Ovary (tissue), 9 donors: ENCODE measurements around the gene ARHGAP22. TPM values are rescaled to one million over a fixed set of nuclear protein-coding genes. Genes with fewer than 3 reads are reported as not detected.

Experiments
- DNase-seq, 5 donors: peaks; one replicate each; pipeline ENCODE4 v3.0.0-alpha.2; 2019 to 2020
- H3K27ac ChIP-seq, 2 donors: fragments of 200-600 bp; one replicate each; pipeline versions ENCODE4 v1.5.1 to v1.8.0; 2019 to 2022
- H3K27me3 ChIP-seq: fragments of 200-600 bp; one replicate; pipeline ENCODE4 v1.8.0; 2022
- H3K36me3 ChIP-seq: fragments of 200-600 bp; sonication (generic); one replicate; pipeline ENCODE4 v1.5.1; 2019
- H3K4me1 ChIP-seq: one replicate; pipeline ENCODE4 v1.8.1; 2013; ENCODE audit warnings: mild to moderate bottlenecking, moderate library complexity; ENCODE audit not compliant: insufficient read depth
- H3K4me3 ChIP-seq: fragments of 200-600 bp; sonication (generic); one replicate; pipeline ENCODE4 v1.5.1; 2017
- H3K9me3 ChIP-seq, 2 donors: fragments of 200-600 bp in 1 of 2; sonication (generic) in 1 of 2; one replicate each; pipeline versions ENCODE4 v1.5.1 to v1.8.1; 2013 to 2019; ENCODE audit warnings: mild to moderate bottlenecking in 1 of 2, moderate library complexity in 1 of 2
- EP300 ChIP-seq: sonication (generic); formaldehyde crosslinking; IDR thresholded peaks from one replicate; pipeline ENCODE4 v1.6.1; 2017; ENCODE audit warnings: antibody characterized with exemption
- POLR2A ChIP-seq: fragments of 450-650 bp; IDR thresholded peaks from one replicate; pipeline ENCODE4 v1.6.1; 2017; ENCODE audit warnings: antibody characterized with exemption, mild to moderate bottlenecking, moderate library complexity
- WGBS, 3 donors: extraction: QIAGEN DNeasy Blood & Tissue Kit in 1 of 3; methylation state at CpG; one replicate each; pipeline versions ENCODE4 v1.1.5 to v1.1.7; 2013 to 2017; 5-methylcytosine and 5-hydroxymethylcytosine counted together
- intact Hi-C, 4 donors: fragments of 100-400 bp; cut with DNase I; formaldehyde crosslinking; loops; one replicate each; pipeline versions ENCODE4 v1.11.0 to v1.15.1; 2022 to 2023
- polyA plus RNA-seq, 2 donors: library from polyadenylated mRNA; stranded (reverse); fragments of 200-250 nt in 1 of 2; fragments of 350-450 nt in 1 of 2; fragmentation: Illumina TruSeq in 1 of 2; extraction: RNeasy Lipid Tissue Mini Kit (QIAGEN cat#74804) in 1 of 2; gene quantifications; one replicate each; pipeline ENCODE4 v1.2.3, GENCODE V29; 2013 to 2014
- total RNA-seq, 7 donors: library from RNA; depleted of rRNA in 2 of 7; stranded (reverse); fragments of >200 nt in 2 of 7; fragmentation: NEBNext Ultra II Directional in 3 of 7; extraction: Animal tissue kit (Norgen Biotek cat#: 25700) in 3 of 7; gene quantifications; one replicate each; pipeline versions ENCODE4 v1.1.0 to v1.2.4, GENCODE V29; 2016 to 2023
- TF ChIP-seq, protein P1 (sequence below), 3 donors: fragments of 450-650 bp in 2 of 3; fragments of 200-600 bp in 1 of 3; IDR thresholded peaks; one replicate each; pipeline versions ENCODE4 v1.5.1 to v1.8.0; 2016 to 2022; ENCODE audit warnings: antibody characterized with exemption in 3 of 3, mild to moderate bottlenecking in 1 of 3
- donor health status: DM: no; HTN: no; CAD: no; lungs with moderate emphysema.
- donor health status: DM: no; HTN: no; CAD: no.
- donor health status: Bipolar disorder and iron deficiency.
- donor health status: DM: yes; HTN: yes; CAD: no.
- donor health status: DM: no; HTN: no; CAD: no.
- donor health status: DM: yes; HTN: yes; CAD: no.

ARHGAP22 gene
- total and polyA plus RNA-seq, 9 donors, result 3.9 to 14.3 (median 5.7) TPM

DNA sequence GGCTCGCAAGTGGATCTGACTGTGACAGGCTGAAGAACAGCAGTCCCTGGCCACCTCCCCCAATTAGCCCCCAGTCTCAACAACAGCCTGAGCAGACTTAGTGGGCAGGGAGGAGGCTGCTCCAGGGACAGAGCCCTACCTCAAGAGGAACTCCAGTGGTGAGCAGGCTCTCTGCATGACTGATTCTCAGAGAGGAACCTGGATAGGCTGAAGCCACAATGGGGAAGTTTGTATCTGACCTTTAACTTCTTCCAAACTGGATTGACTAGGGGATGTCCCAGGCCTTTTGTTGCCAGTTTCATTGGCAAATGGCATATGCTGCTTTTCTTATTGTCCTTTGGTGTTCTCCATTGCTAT lies 93.0 kb downstream of the ARHGAP22 start:
- TF ChIP-seq POLR2A, result no peak
- TF ChIP-seq, protein P1, sequence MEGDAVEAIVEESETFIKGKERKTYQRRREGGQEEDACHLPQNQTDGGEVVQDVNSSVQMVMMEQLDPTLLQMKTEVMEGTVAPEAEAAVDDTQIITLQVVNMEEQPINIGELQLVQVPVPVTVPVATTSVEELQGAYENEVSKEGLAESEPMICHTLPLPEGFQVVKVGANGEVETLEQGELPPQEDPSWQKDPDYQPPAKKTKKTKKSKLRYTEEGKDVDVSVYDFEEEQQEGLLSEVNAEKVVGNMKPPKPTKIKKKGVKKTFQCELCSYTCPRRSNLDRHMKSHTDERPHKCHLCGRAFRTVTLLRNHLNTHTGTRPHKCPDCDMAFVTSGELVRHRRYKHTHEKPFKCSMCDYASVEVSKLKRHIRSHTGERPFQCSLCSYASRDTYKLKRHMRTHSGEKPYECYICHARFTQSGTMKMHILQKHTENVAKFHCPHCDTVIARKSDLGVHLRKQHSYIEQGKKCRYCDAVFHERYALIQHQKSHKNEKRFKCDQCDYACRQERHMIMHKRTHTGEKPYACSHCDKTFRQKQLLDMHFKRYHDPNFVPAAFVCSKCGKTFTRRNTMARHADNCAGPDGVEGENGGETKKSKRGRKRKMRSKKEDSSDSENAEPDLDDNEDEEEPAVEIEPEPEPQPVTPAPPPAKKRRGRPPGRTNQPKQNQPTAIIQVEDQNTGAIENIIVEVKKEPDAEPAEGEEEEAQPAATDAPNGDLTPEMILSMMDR (IDR thresholded peaks at IDR 0.05), result no peak
- TF ChIP-seq EP300, result no peak
- Histone ChIP-seq H3K27me3 (no peaks in the 10 kb centered on the region), H3K4me1 (no peaks in the 10 kb centered on the region), H3K4me3 (no peak overlapping the region), H3K27ac (no peak overlapping the region), H3K36me3 (no peaks in the 10 kb centered on the region), H3K9me3 (no peaks in the 10 kb centered on the region)
- intact Hi-C loops, result no loop called here
- WGBS, 3 donors, result 95 to 100% (median 97%) methylated on average over 1 of the region's 1 CpG
- no peak for DNase-seq

GRCh38 chr10:48511066-48511874 lies 93.6 kb downstream of the ARHGAP22 start:
- no peak for TF ChIP-seq EP300
- TF ChIP-seq, protein P1 (IDR thresholded peaks at IDR 0.05), result no peak
- TF ChIP-seq POLR2A, result no peak

DNA sequence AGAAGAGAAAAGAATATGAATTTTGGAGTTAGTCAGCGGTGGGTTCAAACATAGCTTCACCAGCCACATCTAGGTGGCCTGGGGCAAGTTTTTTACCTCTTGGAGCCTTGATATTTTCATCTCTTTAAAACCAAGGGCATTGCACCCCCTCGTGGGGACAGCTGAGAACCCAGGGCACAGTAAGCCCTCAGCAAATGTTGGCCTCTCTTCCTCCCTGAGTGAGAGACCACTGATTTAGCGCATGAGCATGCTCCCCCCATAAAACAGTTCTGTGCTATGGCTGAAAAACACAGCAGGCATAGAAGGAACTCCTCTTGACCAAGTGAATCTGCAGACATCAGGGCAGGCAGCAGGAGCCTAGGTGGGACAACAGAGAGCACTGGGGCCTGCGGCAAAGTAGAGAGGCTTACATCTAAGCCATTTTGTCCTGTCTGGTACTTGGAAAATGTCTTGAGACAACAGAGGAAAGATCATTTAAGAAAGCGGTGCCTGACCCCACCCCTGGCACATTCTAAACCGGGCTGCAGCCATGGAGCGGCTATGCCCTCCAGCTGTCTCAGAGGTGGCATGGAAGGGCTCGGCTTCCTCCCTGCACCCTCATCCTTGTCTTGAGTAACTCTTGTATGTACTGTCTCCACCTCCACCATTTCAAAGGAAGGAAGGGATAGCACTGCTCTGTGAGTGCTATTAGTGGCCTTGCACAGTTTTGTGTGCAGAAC lies 94.7 kb downstream of the ARHGAP22 start:
- Histone ChIP-seq H3K9me3 (no peaks in the 10 kb centered on the region), H3K4me3 (no peak overlapping the region), H3K27me3 (no peaks in the 10 kb centered on the region), H3K27ac (no peak overlapping the region), H3K4me1 (no peaks in the 10 kb centered on the region), H3K36me3 (no peaks in the 10 kb centered on the region)
- WGBS, 3 donors, result 89 to 93% (median 91%) methylated on average over 8 of the region's 8 CpGs
- DNase-seq, result peak in 2 of 5 donors; percentile 8 to 32
- TF ChIP-seq EP300, result no peak
- TF ChIP-seq POLR2A, result no peak
- intact Hi-C loops, result loop anchor here in 2 of 4 donors (10.0 kb wide), 1 partner anchor 145 kb away; no protein-coding TSS in a partner anchor

More at GRCh38 chr10:48511066-48511874, 93.6 kb downstream of the ARHGAP22 start:
- intact Hi-C loops, result no loop called here
- 85 to 89% (median 89%) methylated on average over 13 of the region's 13 CpGs for WGBS, 3 donors
- Histone ChIP-seq H3K4me1 (no peaks in the 10 kb centered on the region), H3K4me3 (no peak overlapping the region), H3K27me3 (no peaks in the 10 kb centered on the region), H3K9me3 (no peaks in the 10 kb centered on the region), H3K27ac (no peak overlapping the region), H3K36me3 (no peaks in the 10 kb centered on the region)
- DNase-seq, result peak in 1 of 5 donors; percentile 14

- peak in 2 of 5 donors; percentile 12 to 20 for DNase-seq
- Histone ChIP-seq H3K9me3 (no peaks in the 10 kb centered on the region), H3K4me1 (peaks cover 6% of the 10 kb centered on the region), H3K27me3 (no peaks in the 10 kb centered on the region), H3K4me3 (no peak overlapping the region), H3K27ac (no peak overlapping the region), H3K36me3 (no peaks in the 10 kb centered on the region)
- intact Hi-C loops, result loop anchor here in 2 of 4 donors (10.0 kb wide), 1 partner anchor 144 kb away; no protein-coding TSS in a partner anchor
- TF ChIP-seq, protein P1 (IDR thresholded peaks at IDR 0.05), result no peak
- TF ChIP-seq EP300 (no peak), POLR2A (no peak)
- WGBS, 3 donors, result 82 to 86% (median 85%) methylated on average over 17 of the region's 17 CpGs
Observed at GRCh38 chr10:48508791-48509772, 95.8 kb downstream of the ARHGAP22 start.
